Measurements from ENCODE around the gene TRPC6. TPM values are rescaled to one million over a fixed set of nuclear protein-coding genes. Genes with fewer than 3 reads are reported as not detected.

The TRPC6 gene
- total RNA-seq, result 10 to 100 TPM in 1 of 4 donors, 1 to 10 TPM in 3; 1.9 to 14.0 (median 3.9) TPM

DNA sequence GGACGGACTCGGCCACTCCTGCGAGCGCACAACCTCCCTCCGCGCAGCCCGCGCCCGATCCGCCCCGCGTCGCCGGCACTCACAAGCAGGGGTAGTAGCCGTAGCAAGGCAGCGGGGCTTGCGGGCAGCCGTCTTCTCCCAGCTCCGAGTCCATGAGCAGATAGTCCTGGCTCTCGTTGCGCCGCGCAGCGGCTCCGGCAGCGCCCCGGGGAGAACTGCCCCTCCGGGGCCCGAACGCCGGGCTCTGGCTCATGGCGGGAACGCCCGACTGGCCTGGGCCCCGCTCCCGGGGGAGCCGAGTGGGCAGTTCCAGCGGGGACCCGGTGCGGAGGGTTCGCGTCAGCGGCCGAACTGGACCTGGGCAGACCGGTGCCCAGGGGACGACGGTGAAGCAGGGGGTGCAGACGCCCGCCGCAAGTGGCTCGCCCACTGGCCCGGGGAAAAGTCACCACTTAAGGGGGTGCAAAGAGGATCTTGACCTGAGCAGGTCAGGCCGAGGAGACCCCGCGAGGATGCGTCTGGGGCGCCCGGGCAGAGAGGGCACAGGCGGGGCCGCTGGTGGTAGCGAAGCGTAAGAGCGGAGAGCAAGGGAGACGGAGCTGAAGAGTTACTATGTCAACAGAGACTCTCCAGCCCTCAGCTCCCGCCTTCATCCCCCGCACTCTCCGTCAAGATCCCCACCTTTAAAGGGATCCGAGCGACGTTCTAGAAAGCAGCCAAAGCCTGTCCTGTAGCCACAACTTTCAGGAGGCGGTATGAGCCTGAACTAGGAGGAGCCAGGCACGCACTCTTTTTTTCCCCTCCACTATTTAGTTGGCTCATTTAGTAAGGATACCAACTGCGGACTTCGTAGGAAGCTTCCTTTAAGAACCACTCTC, at the start of gene TRPC6:
TSS of gene TRPC6 (minus strand) at position 757 of the 878 bp plus-strand sequence. CDS start at position 253, 504 bp downstream.
- TF ChIP-seq CTCF (IDR thresholded peaks at IDR 0.05), result no peak
- DNase-seq (ENCODE audit: low spot score), result no peak
- ATAC-seq (ENCODE audit: low FRiP score), result no peak

GRCh38 chr11:101620026-101620425, 36.2 kb upstream of the TRPC6 start:
- TF ChIP-seq CTCF (IDR thresholded peaks at IDR 0.05), result no peak
- ATAC-seq (ENCODE audit: low FRiP score), result no peak
- no peak for DNase-seq (ENCODE audit: low spot score)

- DNase-seq (ENCODE audit: low spot score) (no peak), ATAC-seq (ENCODE audit: low FRiP score) (no peak)
- TF ChIP-seq CTCF (IDR thresholded peaks at IDR 0.05), result no peak
Observed at GRCh38 chr11:101618709-101619108, 34.9 kb upstream of the TRPC6 start.

GRCh38 chr11:101617735-101618332, 34.0 kb upstream of the TRPC6 start:
- DNase-seq (ENCODE audit: low spot score) (no peak), ATAC-seq (ENCODE audit: low FRiP score) (no peak)
- no peak for TF ChIP-seq CTCF (IDR thresholded peaks at IDR 0.05)

- ATAC-seq (ENCODE audit: low FRiP score), result no peak
- TF ChIP-seq CTCF (IDR thresholded peaks at IDR 0.05), result no peak
- no peak for DNase-seq (ENCODE audit: low spot score)
Observed at GRCh38 chr11:101612481-101612880, 28.7 kb upstream of the TRPC6 start.

DNA sequence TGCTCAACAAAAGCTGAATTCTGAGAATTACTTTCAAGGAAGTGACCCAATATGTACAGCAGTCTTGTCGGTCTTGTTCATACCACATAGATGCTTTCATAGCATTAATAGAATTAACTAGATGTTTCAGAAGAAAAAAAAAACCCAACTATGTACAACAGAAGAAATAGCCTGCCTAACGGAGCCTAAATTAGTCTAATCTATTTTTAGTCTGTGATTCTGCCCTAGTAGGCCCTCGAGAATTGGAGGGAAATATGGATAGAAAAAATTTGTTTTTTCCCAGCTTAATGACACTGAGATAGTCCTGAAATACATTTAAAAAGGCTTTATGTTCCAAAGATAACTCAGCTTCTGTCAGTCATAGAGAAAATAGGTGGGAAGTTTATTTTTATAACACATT, 17.1 kb upstream of the TRPC6 start:
- no peak for TF ChIP-seq CTCF (IDR thresholded peaks at IDR 0.05)
- ATAC-seq (ENCODE audit: low FRiP score) (no peak), DNase-seq (ENCODE audit: low spot score) (no peak)

Measured in omental fat pad (tissue), 4 donors.